Keratinocyte (primary cell): Measurements from ENCODE around the gene ZSCAN1. TPM values are rescaled to one million over a fixed set of nuclear protein-coding genes. Genes with fewer than 3 reads are reported as not detected.

Experiments used
- DNase-seq: peaks from one replicate; pipeline ENCODE4 v3.0.0-alpha.2; 2011; ENCODE audit warnings: low read depth, missing footprints, low spot score
- FAIRE-seq: peaks from 2 replicates; lab custom pipeline; 2011; peaks lifted over from hg19 to GRCh38; lab: Jason Lieb, UNC
- H2AFZ ChIP-seq: 2 replicates; pipeline ENCODE4 v1.6.0; 2012; ENCODE audit warnings: low read length, control low read depth, inconsistent platforms; ENCODE audit not compliant: control insufficient read depth
- H3K27ac ChIP-seq: 2 replicates; pipeline ENCODE4 v1.5.1; 2011; ENCODE audit warnings: low read length; ENCODE audit not compliant: control insufficient read depth, insufficient read depth
- H3K27me3 ChIP-seq: 3 replicates; pipeline ENCODE4 v1.6.0; 2011; ENCODE audit warnings: low read length; ENCODE audit not compliant: control insufficient read depth, insufficient read depth; ENCODE audit errors: extremely low read depth
- H3K36me3 ChIP-seq, 2 experiments: 2 replicates in 1 of 2; 3 replicates in 1 of 2; pipeline ENCODE4 v1.5.1; 2011; ENCODE audit warnings: low read length in 2 of 2, mild to moderate bottlenecking in 1 of 2; ENCODE audit not compliant: control insufficient read depth in 2 of 2, insufficient read depth in 2 of 2; ENCODE audit errors: extremely low read depth in 1 of 2
- H3K4me1 ChIP-seq: 3 replicates; pipeline ENCODE4 v1.5.1; 2011; ENCODE audit warnings: low read length; ENCODE audit not compliant: control insufficient read depth, insufficient read depth; ENCODE audit errors: extremely low read depth
- H3K4me2 ChIP-seq: 3 replicates; pipeline ENCODE4 v1.6.0; 2011; ENCODE audit warnings: low read depth, low read length; ENCODE audit not compliant: control insufficient read depth, insufficient read depth; ENCODE audit errors: extremely low read depth
- H3K4me3 ChIP-seq, 3 experiments: fragments of 200-600 bp in 1 of 3; sonication (generic) in 1 of 3; 2 replicates in 2 of 3; 3 replicates in 1 of 3; pipeline ENCODE4 v1.5.1; 2011 to 2016; ENCODE audit warnings: low read length in 3 of 3, mild to moderate bottlenecking in 3 of 3, control low read depth in 2 of 3, inconsistent platforms in 1 of 3, low read depth in 1 of 3, mixed read lengths in 1 of 3, mixed run types in 1 of 3, moderate library complexity in 1 of 3; ENCODE audit not compliant: control insufficient read depth in 2 of 3, insufficient read depth in 2 of 3; ENCODE audit errors: extremely low read depth in 1 of 3
- H3K79me2 ChIP-seq: 2 replicates; pipeline ENCODE4 v1.6.0; 2012; ENCODE audit warnings: low read length; ENCODE audit not compliant: control insufficient read depth, insufficient read depth
- H3K9ac ChIP-seq: 3 replicates; pipeline ENCODE4 v1.6.0; 2011; ENCODE audit warnings: low read length; ENCODE audit not compliant: control insufficient read depth, insufficient read depth; ENCODE audit errors: extremely low read depth
- H3K9me1 ChIP-seq: 3 replicates; pipeline ENCODE4 v1.6.0; 2011; ENCODE audit warnings: low read length; ENCODE audit not compliant: control insufficient read depth, insufficient read depth; ENCODE audit errors: extremely low read depth
- H3K9me3 ChIP-seq: 2 replicates; pipeline ENCODE4 v1.5.1; 2012; ENCODE audit warnings: low read depth, low read length; ENCODE audit not compliant: control insufficient read depth
- H4K20me1 ChIP-seq: 3 replicates; pipeline ENCODE4 v1.6.0; 2011; ENCODE audit warnings: low read length; ENCODE audit not compliant: control insufficient read depth, insufficient read depth; ENCODE audit errors: extremely low read depth
- CTCF ChIP-seq, 3 experiments: IDR thresholded peaks in 1 of 3; conservative IDR thresholded peaks in 1 of 3; optimal IDR thresholded peaks in 1 of 3; 2 replicates in 2 of 3; 3 replicates in 1 of 3; pipeline versions ENCODE3 to v1.5.1; 2011; ENCODE audit warnings: low read length in 3 of 3, mild to moderate bottlenecking in 3 of 3, moderate library complexity in 2 of 3, control low read depth in 1 of 3, inconsistent platforms in 1 of 3; ENCODE audit not compliant: insufficient read depth in 2 of 3; ENCODE audit errors: extremely low read depth in 1 of 3
- EZH2 ChIP-seq: IDR thresholded peaks from one replicate; pipeline ENCODE4 v1.6.1; 2012; ENCODE audit warnings: inconsistent platforms, mild to moderate bottlenecking, low read length, moderate library complexity
- dilution Hi-C: fragments of 300-500 bp; cut with MboI; formaldehyde crosslinking; loops from one replicate; pipeline ENCODE4 v1.7.0; 2020; ENCODE audit warnings: low sequenced_read_pairs; ENCODE audit not compliant: extremely low pct_ligation_motif_present
- polyA plus RNA-seq, 5 experiments: library from polyadenylated mRNA; depleted of rRNA in 3 of 5; stranded (reverse) in 3 of 5; stranded (forward) in 1 of 5; unstranded in 1 of 5; fragments of >200 nt; gene quantifications; 1 replicate in 1 of 5; 2 replicates in 3 of 5; 3 replicates in 1 of 5; pipeline versions ENCODE4 v1.2.1 to v1.2.3, GENCODE V29; 2011 to 2012; ENCODE audit warnings: missing spikeins in 2 of 5, low read depth in 1 of 5, low replicate concordance in 1 of 5

ZSCAN1 gene
- polyA plus RNA-seq, 1 donor (not counting 4 experiments of a cell fraction or from before 2014, with no cell fraction given): not detected

- H3K4me2 ChIP-seq: no peak overlapping the region
- peaks cover 30% of the 10 kb centered on the region for H3K9me3 ChIP-seq
- no peak for FAIRE-seq
- H3K27me3 ChIP-seq: no peaks in the 10 kb centered on the region
- H3K9ac ChIP-seq: no peak overlapping the region
- H3K4me3 ChIP-seq: no peak overlapping the region
- no peak overlapping the region for H2AFZ ChIP-seq
- H4K20me1 ChIP-seq: no peaks in the 10 kb centered on the region
- dilution Hi-C loops: no loop called here
- H3K27ac ChIP-seq: no peak overlapping the region
- H3K9me1 ChIP-seq: no peaks in the 10 kb centered on the region
- H3K4me1 ChIP-seq: no peaks in the 10 kb centered on the region
- H3K79me2 ChIP-seq: no peaks in the 10 kb centered on the region
- TF ChIP-seq EZH2 (no peak), CTCF (optimal IDR thresholded peaks at IDR 0.05 in 1 of 3, IDR thresholded peaks at IDR 0.05 in 1 of 3, conservative IDR thresholded peaks at IDR 0.05 in 1 of 3; ENCODE audit: extremely low read depth in 1 of 3, insufficient read depth in 2 of 3, low read length in 3 of 3) (no peak)
- peaks cover 0 to 12% of the 10 kb centered on the region in 2 experiments for H3K36me3 ChIP-seq
- DNase-seq: no peak
These were observed 51.6 kb downstream of the ZSCAN1 start for GRCh38 chr19:58085348-58085875.

GRCh38 chr19:58086825-58087710 is 53.2 kb downstream of the ZSCAN1 start:
- no peaks in the 10 kb centered on the region for H3K79me2 ChIP-seq
- no peaks in the 10 kb centered on the region for H3K4me1 ChIP-seq
- no peaks in the 10 kb centered on the region for H4K20me1 ChIP-seq
- H2AFZ ChIP-seq: no peak overlapping the region
- H3K9ac ChIP-seq: no peak overlapping the region
- H3K9me3 ChIP-seq: peaks cover 30% of the 10 kb centered on the region
- TF ChIP-seq EZH2 (no peak), CTCF (optimal IDR thresholded peaks at IDR 0.05 in 1 of 3, IDR thresholded peaks at IDR 0.05 in 1 of 3, conservative IDR thresholded peaks at IDR 0.05 in 1 of 3; ENCODE audit: extremely low read depth in 1 of 3, insufficient read depth in 2 of 3, low read length in 3 of 3) (no peak)
- H3K9me1 ChIP-seq: no peaks in the 10 kb centered on the region
- H3K4me3 ChIP-seq: no peak overlapping the region
- DNase-seq (no peak), FAIRE-seq (no peak)
- no peaks in the 10 kb centered on the region for H3K27me3 ChIP-seq
- H3K36me3 ChIP-seq: peaks cover 0 to 12% of the 10 kb centered on the region in 2 experiments
- no peak overlapping the region for H3K4me2 ChIP-seq
- dilution Hi-C loops: no loop called here
- no peak overlapping the region for H3K27ac ChIP-seq
